ENCODE measurements around the gene MOB3A. TPM values are rescaled to one million over a fixed set of nuclear protein-coding genes. Genes with fewer than 3 reads are reported as not detected.

Gene MOB3A
- total and polyA plus RNA-seq, 2 experiments from 2014 or later, result 2.9 to 5.9 TPM

DNA sequence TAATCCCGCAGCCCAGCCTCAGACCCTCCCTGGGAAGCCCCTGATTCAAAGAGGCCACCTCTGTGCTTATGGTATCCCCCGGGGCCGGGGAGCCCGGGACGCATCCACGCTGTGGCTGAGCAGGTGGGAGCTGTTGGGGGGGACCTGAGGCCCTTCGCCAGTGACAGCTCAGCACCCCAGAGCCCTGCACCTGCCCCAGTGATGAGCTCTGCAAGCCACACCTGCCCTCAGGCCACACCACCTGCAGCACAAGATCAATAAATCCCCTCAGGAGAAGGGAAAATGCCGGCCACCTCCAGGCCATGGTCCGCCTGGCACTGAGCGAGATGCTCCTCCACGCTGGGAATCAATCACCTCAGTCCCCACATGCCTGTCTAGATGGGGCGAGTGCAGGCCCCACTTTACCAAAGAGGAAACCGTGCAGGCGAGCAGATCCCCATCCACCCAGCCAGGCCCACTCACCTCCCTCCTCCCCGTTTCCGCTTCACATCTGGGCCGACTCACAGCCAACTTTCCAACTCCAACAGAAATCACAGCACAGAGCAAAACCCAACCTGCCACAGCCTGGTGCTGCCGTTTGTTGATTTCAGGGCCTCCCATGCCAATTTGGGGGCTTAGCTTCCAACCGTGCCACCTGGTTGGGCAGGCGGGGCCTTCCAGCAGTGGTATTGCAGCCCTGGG, 12.8 kb downstream of the MOB3A start:
- DNase-seq (ENCODE audit: low spot score), result no peak
- Mint-ChIP-seq H3K36me3 (ENCODE audit: low read depth) (no peaks in the 10 kb centered on the region), H3K4me3 (no peak overlapping the region), H3K4me1 (peaks cover 4% of the 10 kb centered on the region; the same call in 1 of the 3 replicates), H3K27me3 (ENCODE audit: insufficient read depth, low read depth, poor library complexity) (peaks cover 4% of the 10 kb centered on the region), H3K27ac (no peak overlapping the region), H3K9me3 (no peaks in the 10 kb centered on the region)
- Histone ChIP-seq H4K20me1 (replicated peaks; ENCODE audit: insufficient read depth) (no peaks in the 10 kb centered on the region), H3K9me2 (ENCODE audit: insufficient read depth) (no peaks in the 10 kb centered on the region), H3K79me2 (replicated peaks; ENCODE audit: insufficient read depth) (no peaks in the 10 kb centered on the region), H3F3A (replicated peaks; ENCODE audit: low read depth) (peaks cover 3% of the 10 kb centered on the region; the same call in 1 of the 2 replicates), H3K27ac (ENCODE audit: low read depth) (no peak overlapping the region), H2AFZ (no peak overlapping the region), H3K4me2 (no peak overlapping the region), H3K36me3 (ENCODE audit: insufficient read depth) (no peaks in the 10 kb centered on the region), H3K4me1 (ENCODE audit: insufficient read depth) (no peaks in the 10 kb centered on the region), H3K4me3 (no peak overlapping the region), H3K27me3 (ENCODE audit: insufficient read depth) (no peaks in the 10 kb centered on the region)
- no peak for TF ChIP-seq STAT1 (IDR thresholded peaks at IDR 0.05; ENCODE audit: unreplicated experiment)
- TF ChIP-seq ETS1 (IDR thresholded peaks at IDR 0.05), result no peak
- TF ChIP-seq REST (IDR thresholded peaks at IDR 0.05; ENCODE audit: unreplicated experiment), result no peak
- TF ChIP-seq ZNF331 (CRISPR knock-in tag; IDR thresholded peaks at IDR 0.05; ENCODE audit: low read depth), result no peak
- no peak for ATAC-seq

DNA sequence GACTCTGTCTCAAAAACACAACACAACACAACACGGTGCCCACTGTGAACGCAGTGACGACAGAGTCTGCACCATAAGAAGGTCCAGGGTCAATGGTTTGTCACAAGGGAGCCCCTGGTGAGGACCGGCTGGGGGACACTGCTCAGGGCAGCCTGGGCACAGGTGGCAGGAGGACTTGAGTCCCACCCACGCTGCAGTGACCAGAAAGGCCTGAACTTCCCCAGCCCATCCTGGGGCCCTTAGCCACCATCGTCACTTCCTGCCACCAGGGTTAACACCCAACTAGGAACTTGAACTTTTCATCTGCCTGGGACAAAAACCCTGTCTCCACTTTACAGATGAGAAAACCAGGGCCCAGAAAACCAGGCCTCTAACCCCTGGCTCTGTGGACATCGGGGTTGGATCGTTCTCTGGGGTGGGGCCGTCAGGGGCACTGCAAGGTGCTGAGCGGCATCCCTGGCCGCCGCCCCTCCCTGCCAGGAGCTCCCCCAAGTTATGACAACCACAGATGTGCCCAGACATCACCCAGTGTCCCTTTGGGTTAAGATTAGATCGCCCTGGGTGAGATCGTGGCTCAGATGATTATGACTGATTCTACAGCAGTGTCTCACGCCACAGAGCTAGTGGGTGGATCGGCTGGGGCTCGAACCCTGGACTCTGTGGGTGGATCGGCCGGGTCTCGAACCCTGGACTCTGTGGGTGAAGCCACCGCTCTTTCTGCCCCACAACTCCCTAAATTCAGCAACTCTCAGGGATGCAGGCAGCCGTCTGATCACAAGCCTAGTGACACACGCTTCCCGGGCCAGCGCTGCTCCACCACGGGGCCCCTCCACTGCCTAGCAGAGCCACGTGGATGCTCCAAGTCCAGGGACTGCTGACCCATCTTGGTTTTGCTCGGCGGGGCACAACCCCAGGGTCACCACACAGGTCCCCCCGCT, 14.0 kb downstream of the MOB3A start:
- H3F3A ChIP-seq (replicated peaks; ENCODE audit: low read depth), result peaks cover 3% of the 10 kb centered on the region; the same call in 1 of the 2 replicates
- peaks cover 4% of the 10 kb centered on the region; the same call in 1 of the 3 replicates for H3K4me1 Mint-ChIP-seq
- no peaks in the 10 kb centered on the region for H3K36me3 ChIP-seq (ENCODE audit: insufficient read depth)
- no peak overlapping the region for H3K4me3 Mint-ChIP-seq
- H2AFZ ChIP-seq, result no peak overlapping the region
- H4K20me1 ChIP-seq (replicated peaks; ENCODE audit: insufficient read depth), result no peaks in the 10 kb centered on the region
- no peaks in the 10 kb centered on the region for H3K9me2 ChIP-seq (ENCODE audit: insufficient read depth)
- no peak overlapping the region for H3K27ac ChIP-seq (ENCODE audit: low read depth)
- no peaks in the 10 kb centered on the region for H3K27me3 ChIP-seq (ENCODE audit: insufficient read depth)
- DNase-seq (ENCODE audit: low spot score) (no peak), ATAC-seq (no peak)
- no peaks in the 10 kb centered on the region for H3K4me1 ChIP-seq (ENCODE audit: insufficient read depth)
- no peak overlapping the region for H3K4me3 ChIP-seq
- H3K27me3 Mint-ChIP-seq (ENCODE audit: insufficient read depth, low read depth, poor library complexity), result peaks cover 4% of the 10 kb centered on the region
- H3K9me3 Mint-ChIP-seq, result no peaks in the 10 kb centered on the region
- no peaks in the 10 kb centered on the region for H3K79me2 ChIP-seq (replicated peaks; ENCODE audit: insufficient read depth)
- no peak overlapping the region for H3K4me2 ChIP-seq
- H3K27ac Mint-ChIP-seq, result no peak overlapping the region
- no peaks in the 10 kb centered on the region for H3K36me3 Mint-ChIP-seq (ENCODE audit: low read depth)
- TF ChIP-seq NANOG (IDR thresholded peaks at IDR 0.05; ENCODE audit: borderline replicate concordance), result no peak
- TF ChIP-seq ZNF114 (CRISPR knock-in tag; IDR thresholded peaks at IDR 0.05), result no peak
- no peak for TF ChIP-seq ZNF462 (CRISPR knock-in tag; IDR thresholded peaks at IDR 0.05)
- no peak for TF ChIP-seq POLR2AphosphoS5 (IDR thresholded peaks at IDR 0.05; ENCODE audit: low read depth)
